ENCODE data around the gene C5AR1. TPM values are rescaled to one million over a fixed set of nuclear protein-coding genes. Genes with fewer than 3 reads are reported as not detected.

Gene C5AR1
- total and polyA plus RNA-seq, 9 of the 15 experiments (the other 6 are each of a cell fraction or from before 2014, with no cell fraction given) = 0.06 to 1.6 (median 0.28) TPM; not detected in 3

DNA sequence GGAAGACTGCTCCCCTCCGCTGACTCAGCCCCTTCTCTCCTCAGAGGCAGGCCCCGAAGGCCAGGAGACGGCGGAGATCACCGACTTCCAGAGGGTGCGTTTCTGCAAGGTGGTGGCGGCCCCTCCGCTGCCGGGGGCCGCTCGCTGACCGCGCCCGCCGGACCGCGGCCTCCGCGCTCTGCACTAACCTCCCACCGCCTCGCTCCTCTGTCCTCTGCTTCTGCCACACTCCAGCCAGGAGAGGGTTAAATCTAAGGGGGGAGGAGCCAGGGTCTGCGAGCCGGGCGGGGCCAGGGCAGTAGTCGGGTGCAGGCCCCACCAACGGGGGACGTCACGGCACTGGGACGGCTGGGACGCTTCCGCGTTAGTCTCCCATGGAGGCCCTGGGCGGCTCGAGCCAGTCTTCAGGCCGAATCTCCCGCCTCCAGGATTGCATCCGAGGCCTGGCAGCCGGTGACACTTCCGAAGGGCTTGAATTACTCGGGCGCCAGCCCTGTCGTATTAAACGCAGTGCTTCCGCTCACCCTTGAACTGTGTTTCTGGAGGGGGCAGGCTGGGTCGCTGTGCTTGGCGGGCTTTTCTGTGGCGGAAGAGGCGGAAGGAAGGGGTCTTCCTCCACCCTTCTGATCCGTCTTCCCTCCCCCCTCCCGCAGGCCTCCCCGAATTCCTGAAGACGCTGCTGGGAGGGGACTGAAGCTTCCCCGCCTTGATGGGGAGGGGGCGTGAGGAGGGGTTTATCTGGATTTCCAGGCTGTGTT is 36.2 kb upstream of the C5AR1 start (continued):
- TF ChIP-seq, protein P1, sequence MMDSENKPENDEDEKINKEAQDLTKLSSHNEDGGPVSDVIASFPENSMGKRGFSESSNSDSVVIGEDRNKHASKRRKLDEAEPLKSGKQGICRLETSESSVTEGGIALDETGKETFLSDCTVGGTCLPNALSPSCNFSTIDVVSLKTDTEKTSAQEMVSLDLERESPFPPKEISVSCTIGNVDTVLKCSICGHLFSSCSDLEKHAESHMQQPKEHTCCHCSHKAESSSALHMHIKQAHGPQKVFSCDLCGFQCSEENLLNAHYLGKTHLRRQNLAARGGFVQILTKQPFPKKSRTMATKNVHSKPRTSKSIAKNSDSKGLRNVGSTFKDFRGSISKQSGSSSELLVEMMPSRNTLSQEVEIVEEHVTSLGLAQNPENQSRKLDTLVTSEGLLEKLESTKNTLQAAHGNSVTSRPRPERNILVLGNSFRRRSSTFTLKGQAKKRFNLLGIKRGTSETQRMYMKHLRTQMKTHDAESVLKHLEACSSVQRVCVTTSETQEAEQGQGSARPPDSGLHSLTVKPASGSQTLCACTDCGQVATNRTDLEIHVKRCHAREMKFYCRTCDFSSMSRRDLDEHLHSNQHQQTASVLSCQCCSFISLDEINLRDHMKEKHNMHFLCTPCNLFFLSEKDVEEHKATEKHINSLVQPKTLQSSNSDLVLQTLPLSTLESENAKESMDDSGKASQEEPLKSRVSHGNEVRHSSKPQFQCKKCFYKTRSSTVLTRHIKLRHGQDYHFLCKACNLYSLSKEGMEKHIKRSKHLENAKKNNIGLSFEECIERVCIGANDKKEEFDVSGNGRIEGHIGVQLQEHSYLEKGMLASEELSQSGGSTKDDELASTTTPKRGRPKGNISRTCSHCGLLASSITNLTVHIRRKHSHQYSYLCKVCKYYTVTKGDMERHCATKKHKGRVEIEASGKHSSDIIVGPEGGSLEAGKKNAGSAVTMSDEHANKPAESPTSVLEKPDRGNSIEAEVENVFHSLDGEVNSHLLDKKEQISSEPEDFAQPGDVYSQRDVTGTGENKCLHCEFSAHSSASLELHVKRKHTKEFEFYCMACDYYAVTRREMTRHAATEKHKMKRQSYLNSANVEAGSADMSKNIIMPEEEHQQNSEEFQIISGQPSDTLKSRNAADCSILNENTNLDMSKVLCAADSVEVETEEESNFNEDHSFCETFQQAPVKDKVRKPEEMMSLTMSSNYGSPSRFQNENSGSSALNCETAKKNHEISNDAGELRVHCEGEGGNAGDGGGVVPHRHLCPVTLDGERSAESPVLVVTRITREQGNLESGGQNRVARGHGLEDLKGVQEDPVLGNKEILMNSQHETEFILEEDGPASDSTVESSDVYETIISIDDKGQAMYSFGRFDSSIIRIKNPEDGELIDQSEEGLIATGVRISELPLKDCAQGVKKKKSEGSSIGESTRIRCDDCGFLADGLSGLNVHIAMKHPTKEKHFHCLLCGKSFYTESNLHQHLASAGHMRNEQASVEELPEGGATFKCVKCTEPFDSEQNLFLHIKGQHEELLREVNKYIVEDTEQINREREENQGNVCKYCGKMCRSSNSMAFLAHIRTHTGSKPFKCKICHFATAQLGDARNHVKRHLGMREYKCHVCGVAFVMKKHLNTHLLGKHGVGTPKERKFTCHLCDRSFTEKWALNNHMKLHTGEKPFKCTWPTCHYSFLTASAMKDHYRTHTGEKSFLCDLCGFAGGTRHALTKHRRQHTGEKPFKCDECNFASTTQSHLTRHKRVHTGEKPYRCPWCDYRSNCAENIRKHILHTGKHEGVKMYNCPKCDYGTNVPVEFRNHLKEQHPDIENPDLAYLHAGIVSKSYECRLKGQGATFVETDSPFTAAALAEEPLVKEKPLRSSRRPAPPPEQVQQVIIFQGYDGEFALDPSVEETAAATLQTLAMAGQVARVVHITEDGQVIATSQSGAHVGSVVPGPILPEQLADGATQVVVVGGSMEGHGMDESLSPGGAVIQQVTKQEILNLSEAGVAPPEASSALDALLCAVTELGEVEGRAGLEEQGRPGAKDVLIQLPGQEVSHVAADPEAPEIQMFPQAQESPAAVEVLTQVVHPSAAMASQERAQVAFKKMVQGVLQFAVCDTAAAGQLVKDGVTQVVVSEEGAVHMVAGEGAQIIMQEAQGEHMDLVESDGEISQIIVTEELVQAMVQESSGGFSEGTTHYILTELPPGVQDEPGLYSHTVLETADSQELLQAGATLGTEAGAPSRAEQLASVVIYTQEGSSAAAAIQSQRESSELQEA (IDR thresholded peaks at IDR 0.05; ENCODE audit: low read depth) = no peak
- TF ChIP-seq ZBTB17 (CRISPR knock-in tag; IDR thresholded peaks at IDR 0.05) (peak; percentile 96), KLF13 (tag; IDR thresholded peaks at IDR 0.05; ENCODE audit: borderline replicate concordance, low read depth) (0 out of 2 replicates have a peak, but pooled peaks have one; percentile 12), SMAD3 (CRISPR knock-in tag; conservative IDR thresholded peaks at IDR 0.05) (0 out of 2 replicates have a peak, but pooled peaks have one; percentile 27), CBX3 (IDR thresholded peaks at IDR 0.05; ENCODE audit: borderline replicate concordance in 1 of 2, low read length in 2 of 2) (no peak)
- TF ChIP-seq, protein P2, sequence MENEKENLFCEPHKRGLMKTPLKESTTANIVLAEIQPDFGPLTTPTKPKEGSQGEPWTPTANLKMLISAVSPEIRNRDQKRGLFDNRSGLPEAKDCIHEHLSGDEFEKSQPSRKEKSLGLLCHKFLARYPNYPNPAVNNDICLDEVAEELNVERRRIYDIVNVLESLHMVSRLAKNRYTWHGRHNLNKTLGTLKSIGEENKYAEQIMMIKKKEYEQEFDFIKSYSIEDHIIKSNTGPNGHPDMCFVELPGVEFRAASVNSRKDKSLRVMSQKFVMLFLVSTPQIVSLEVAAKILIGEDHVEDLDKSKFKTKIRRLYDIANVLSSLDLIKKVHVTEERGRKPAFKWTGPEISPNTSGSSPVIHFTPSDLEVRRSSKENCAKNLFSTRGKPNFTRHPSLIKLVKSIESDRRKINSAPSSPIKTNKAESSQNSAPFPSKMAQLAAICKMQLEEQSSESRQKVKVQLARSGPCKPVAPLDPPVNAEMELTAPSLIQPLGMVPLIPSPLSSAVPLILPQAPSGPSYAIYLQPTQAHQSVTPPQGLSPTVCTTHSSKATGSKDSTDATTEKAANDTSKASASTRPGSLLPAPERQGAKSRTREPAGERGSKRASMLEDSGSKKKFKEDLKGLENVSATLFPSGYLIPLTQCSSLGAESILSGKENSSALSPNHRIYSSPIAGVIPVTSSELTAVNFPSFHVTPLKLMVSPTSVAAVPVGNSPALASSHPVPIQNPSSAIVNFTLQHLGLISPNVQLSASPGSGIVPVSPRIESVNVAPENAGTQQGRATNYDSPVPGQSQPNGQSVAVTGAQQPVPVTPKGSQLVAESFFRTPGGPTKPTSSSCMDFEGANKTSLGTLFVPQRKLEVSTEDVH (IDR thresholded peaks at IDR 0.05; ENCODE audit: low read depth, partially characterized antibody) = peak; percentile 85
- TF ChIP-seq, protein P3, sequence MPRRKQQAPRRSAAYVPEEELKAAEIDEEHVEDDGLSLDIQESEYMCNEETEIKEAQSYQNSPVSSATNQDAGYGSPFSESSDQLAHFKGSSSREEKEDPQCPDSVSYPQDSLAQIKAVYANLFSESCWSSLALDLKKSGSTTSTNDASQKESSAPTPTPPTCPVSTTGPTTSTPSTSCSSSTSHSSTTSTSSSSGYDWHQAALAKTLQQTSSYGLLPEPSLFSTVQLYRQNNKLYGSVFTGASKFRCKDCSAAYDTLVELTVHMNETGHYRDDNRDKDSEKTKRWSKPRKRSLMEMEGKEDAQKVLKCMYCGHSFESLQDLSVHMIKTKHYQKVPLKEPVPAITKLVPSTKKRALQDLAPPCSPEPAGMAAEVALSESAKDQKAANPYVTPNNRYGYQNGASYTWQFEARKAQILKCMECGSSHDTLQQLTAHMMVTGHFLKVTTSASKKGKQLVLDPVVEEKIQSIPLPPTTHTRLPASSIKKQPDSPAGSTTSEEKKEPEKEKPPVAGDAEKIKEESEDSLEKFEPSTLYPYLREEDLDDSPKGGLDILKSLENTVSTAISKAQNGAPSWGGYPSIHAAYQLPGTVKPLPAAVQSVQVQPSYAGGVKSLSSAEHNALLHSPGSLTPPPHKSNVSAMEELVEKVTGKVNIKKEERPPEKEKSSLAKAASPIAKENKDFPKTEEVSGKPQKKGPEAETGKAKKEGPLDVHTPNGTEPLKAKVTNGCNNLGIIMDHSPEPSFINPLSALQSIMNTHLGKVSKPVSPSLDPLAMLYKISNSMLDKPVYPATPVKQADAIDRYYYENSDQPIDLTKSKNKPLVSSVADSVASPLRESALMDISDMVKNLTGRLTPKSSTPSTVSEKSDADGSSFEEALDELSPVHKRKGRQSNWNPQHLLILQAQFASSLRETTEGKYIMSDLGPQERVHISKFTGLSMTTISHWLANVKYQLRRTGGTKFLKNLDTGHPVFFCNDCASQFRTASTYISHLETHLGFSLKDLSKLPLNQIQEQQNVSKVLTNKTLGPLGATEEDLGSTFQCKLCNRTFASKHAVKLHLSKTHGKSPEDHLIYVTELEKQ (CRISPR knock-in tag; IDR thresholded peaks at IDR 0.05) = no peak
- TF ChIP-seq, protein P4, sequence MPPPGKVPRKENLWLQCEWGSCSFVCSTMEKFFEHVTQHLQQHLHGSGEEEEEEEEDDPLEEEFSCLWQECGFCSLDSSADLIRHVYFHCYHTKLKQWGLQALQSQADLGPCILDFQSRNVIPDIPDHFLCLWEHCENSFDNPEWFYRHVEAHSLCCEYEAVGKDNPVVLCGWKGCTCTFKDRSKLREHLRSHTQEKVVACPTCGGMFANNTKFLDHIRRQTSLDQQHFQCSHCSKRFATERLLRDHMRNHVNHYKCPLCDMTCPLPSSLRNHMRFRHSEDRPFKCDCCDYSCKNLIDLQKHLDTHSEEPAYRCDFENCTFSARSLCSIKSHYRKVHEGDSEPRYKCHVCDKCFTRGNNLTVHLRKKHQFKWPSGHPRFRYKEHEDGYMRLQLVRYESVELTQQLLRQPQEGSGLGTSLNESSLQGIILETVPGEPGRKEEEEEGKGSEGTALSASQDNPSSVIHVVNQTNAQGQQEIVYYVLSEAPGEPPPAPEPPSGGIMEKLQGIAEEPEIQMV (tag; conservative IDR thresholded peaks at IDR 0.05; ENCODE audit: low read depth) = no peak

Measured in K562 (cell line).